ENCODE data around the gene SOX5. TPM values are rescaled to one million over a fixed set of nuclear protein-coding genes. Genes with fewer than 3 reads are reported as not detected.

Gene SOX5
- 1.3 and 2.1 TPM in 2 replicates for total RNA-seq

DNA sequence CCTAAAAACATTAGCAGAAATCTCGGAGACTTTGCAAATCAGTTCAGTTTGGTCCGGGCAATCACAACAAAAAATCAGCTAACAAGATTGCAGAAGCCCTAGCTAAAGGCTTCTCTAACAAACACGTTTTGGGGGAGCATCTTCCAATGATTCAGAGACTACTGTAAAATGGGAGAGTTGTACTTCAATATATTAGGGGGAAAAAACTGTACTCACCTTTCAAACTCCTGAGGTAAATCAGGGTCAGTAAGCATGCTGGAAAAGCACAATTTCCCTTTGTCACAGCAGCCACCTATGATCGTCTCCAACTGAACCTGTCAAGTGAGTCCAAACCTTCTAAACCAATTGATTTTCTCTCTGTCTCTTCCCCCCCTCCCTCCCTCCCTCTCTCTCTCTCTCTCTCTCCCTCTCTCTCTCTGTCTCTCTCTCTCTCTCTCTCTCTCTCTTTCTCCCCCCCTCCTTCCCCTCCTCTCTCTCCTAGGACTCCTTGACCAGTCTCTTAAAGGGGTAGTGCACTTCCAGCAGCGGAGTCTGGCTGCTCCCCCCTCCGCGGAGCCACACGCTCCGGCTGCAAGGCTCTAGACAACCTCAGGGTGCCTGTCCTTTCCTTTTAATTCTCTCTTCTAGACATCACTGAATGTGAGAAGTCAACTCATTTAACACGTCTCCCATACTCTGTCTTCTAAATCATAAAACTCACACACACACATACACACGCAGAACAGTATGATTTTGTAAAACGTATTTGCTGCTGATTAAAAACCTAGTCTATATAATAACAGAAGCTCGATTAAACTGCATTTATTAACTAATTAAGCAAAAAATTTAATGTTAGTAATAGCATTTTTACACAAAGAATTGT, at the start of gene SOX5:
Gene SOX5, minus strand, starts transcription at position 323 of the 862 bp plus-strand sequence. Its CDS starts 69 bp downstream, at position 254.
- intact Hi-C loops (cut with micrococcal nuclease), result no loop called here
- no peaks in the 10 kb centered on the region for H3K4me1 Mint-ChIP-seq
- H3K27me3 Mint-ChIP-seq, result peaks cover 2% of the 10 kb centered on the region
- no peaks in the 10 kb centered on the region for H3K9me3 Mint-ChIP-seq
- no peak for DNase-seq
- no peaks in the 10 kb centered on the region for H3K36me3 Mint-ChIP-seq (ENCODE audit: low read depth)
- no peak within 1 kb of the TSS for H3K27ac Mint-ChIP-seq
- H3K4me3 Mint-ChIP-seq, result no peak within 1 kb of the TSS

DNA sequence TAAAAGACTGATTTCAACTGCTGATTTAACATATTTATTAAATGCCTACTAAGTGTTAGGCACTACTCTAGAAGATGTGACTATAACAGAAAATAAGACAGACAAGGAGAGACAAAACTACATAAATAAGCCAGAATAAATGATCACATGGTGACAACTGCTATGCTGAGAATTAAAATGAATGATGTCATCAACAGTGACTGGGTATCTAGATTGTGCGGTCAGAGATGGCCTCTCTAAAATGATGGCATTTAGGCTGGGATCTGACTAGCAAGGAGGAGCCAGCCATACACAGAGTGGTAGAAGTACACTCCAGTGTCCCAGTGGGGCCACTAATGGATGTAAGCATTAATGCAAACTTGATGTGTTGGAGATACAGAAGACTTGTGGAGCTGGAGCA, 37.6 kb upstream of the SOX5 start:
- Mint-ChIP-seq H3K36me3 (ENCODE audit: low read depth) (no peaks in the 10 kb centered on the region), H3K27me3 (no peaks in the 10 kb centered on the region), H3K4me1 (no peaks in the 10 kb centered on the region), H3K27ac (no peak overlapping the region), H3K4me3 (no peak overlapping the region), H3K9me3 (peaks cover 4% of the 10 kb centered on the region)
- DNase-seq, result no peak
- intact Hi-C loops (cut with micrococcal nuclease), result no loop called here

DNA sequence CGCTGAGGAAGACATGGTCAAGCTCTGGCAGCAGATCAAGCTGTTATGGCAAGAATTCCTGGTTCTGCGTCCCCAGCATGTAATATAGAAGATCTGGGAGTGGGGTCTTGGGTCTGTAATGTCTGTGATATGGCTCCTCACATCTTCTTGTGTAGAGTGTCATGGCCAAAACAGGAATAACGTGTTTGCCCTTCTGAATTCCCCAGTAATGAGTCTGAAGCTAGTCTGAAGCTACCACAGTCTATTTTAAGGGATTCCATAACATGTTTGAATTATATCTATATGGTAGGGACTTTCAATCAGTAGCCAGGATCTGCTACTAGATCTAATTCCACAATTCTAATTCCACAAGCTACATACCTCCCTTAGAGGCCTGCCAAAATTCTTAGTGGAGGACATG, 31.4 kb upstream of the SOX5 start:
- Mint-ChIP-seq H3K9me3 (no peaks in the 10 kb centered on the region), H3K27ac (no peak overlapping the region), H3K36me3 (ENCODE audit: low read depth) (no peaks in the 10 kb centered on the region), H3K4me3 (no peak overlapping the region), H3K27me3 (no peaks in the 10 kb centered on the region), H3K4me1 (no peaks in the 10 kb centered on the region)
- DNase-seq, result no peak
- intact Hi-C loops (cut with micrococcal nuclease), result no loop called here

DNA sequence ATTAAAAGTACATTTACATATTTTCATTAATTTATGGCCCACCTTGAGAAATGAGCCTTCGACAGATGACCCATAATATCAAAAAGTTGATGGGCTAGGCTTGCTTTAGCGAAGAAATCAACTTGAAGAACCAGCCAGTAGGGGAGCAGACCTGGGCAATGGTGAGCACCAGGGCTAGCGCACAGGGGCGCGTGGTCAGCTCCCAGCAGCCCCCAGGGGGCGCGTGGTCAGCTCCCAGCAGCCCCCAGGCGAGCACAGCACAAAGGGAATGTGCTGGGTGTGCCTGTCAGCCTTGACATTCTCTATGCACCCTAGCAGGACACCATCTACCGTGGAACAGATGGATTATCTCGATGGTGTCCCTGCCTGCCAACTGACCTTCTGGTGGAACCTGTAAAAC, 15.3 kb upstream of the SOX5 start:
- intact Hi-C loops (cut with micrococcal nuclease), result no loop called here
- Mint-ChIP-seq H3K27me3 (no peaks in the 10 kb centered on the region), H3K4me1 (no peaks in the 10 kb centered on the region), H3K36me3 (ENCODE audit: low read depth) (no peaks in the 10 kb centered on the region), H3K4me3 (no peak overlapping the region), H3K27ac (no peak overlapping the region), H3K9me3 (no peaks in the 10 kb centered on the region)
- no peak for DNase-seq

DNA sequence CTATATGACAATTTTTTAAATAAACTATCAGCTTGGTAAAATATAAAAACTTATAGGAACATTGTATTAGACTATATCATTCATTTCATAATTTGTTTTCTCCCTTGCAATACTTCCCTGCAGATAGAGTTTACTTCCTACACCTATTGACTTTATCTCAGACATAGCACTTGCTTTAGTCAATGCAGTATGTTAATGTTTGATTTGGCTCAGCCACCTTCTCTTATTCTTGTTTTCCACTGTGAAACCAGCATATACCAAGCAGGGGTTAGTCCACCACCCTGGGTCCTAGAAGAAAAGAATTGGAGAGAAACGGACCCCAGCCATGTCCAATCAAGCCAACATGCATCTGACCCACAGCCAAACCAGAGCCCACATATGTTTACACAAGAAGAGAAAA, 10.4 kb upstream of the SOX5 start:
- H3K27me3 Mint-ChIP-seq, result no peaks in the 10 kb centered on the region

DNA sequence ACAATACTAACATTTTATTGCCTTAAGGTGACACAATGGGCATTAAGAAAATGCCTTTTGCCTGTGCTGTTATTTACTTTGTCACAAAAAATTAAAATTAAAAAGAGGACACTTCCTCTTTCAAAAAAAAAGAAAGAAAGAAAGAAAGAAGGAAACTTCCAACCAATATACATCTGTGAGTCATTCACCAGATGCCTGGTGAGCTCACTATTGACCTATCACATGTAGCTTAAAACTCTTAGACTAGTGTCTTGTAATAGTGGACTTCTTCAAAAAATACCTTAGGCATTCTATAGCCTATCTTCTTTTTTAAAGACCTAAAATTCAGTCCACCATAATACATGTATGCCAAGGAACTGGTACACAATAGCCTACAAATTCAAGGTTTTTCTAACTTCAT, 4.9 kb upstream of the SOX5 start:
- no peaks in the 10 kb centered on the region for H3K27me3 Mint-ChIP-seq
- H3K4me3 Mint-ChIP-seq, result no peak overlapping the region
- no peak overlapping the region for H3K27ac Mint-ChIP-seq
- no peaks in the 10 kb centered on the region for H3K36me3 Mint-ChIP-seq (ENCODE audit: low read depth)
- DNase-seq, result no peak
- intact Hi-C loops (cut with micrococcal nuclease), result no loop called here
- H3K4me1 Mint-ChIP-seq, result no peaks in the 10 kb centered on the region
- H3K9me3 Mint-ChIP-seq, result no peaks in the 10 kb centered on the region

More for the DNA sequence above, 10.4 kb upstream of the SOX5 start:
- Mint-ChIP-seq H3K27ac (no peak overlapping the region), H3K4me3 (no peak overlapping the region), H3K9me3 (no peaks in the 10 kb centered on the region), H3K4me1 (no peaks in the 10 kb centered on the region), H3K36me3 (ENCODE audit: low read depth) (no peaks in the 10 kb centered on the region)
- no peak for DNase-seq
- intact Hi-C loops (cut with micrococcal nuclease), result no loop called here

DNA sequence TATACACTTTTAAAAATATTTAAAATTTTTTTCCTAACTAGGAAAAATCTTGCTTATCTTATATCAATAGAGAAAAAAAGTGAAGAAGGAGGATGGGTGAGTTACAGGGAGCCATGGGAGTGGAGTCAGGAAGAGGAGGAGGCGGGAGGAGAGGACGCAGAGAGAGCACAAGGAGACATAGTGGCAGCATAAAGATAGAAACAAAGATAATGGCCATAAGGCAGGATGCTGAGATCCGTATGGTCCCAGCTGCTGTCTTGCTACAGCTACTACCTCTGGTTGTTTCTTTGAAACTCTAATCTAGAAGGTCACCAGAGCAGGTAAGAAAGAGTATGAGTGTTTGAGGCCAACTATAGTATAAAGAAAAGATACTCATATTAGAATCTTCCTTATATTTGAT, 2.6 kb upstream of the SOX5 start:
- Mint-ChIP-seq H3K9me3 (no peaks in the 10 kb centered on the region), H3K27me3 (no peaks in the 10 kb centered on the region), H3K4me3 (no peak overlapping the region), H3K4me1 (no peaks in the 10 kb centered on the region), H3K27ac (no peak overlapping the region), H3K36me3 (ENCODE audit: low read depth) (no peaks in the 10 kb centered on the region)
- intact Hi-C loops (cut with micrococcal nuclease), result no loop called here
- no peak for DNase-seq

DNA sequence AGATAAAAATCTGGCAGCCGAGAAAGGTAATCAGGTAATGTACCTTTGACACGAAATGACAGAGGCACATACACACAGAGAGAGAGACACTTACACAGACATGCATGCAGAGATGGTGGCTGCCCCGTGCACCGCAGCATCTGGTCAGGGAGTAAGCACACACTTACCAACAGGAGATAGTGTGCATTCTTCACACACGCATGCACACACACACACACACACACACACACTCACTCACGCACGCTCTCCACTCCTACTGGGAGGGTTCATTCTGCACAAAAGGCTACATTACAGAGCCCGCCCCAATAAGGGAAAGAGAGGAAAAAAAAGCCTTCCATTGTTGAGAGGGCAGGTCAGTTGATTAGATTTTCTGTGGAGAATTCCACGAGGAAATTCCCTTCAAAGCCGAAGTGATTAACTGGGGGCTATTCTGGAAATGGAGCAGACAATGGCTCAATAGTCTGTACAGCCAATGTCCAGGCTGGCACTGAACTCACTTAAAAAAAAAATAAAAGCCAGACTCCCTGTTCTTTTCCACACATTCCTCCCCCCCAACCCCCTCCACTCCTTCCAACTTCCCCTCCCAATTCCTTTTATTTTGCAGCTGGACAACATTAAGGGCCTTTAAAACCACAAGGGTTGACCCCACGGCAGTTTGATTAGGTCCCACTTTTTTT, 1.4 kb upstream of the SOX5 start:
- intact Hi-C loops (cut with micrococcal nuclease), result no loop called here

DNA sequence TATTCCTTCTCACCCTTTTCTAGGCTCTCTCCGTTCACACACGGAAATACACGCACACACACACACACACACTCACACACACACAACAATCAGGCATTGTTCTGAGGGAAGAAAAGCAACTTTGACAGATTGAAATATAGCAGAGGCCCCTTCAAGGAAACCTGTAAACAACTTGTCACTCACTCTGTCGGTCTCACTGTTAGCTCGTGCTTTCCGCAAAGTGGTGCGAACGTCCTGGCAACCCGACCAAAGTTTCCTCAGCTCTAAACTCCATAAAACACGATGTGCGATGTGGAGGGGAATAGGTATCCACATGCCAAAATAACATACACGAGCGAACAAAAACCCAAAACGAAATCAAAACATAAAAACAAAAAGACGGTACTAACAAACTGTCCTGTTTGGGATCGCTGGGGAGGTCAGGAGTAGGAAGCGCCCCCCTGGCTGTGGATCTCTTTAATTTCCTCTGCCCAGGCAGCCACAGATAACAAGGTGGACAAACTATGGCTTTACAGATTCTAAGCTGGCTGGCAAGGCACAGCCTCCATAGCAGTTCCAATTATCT, 822 bp upstream of the SOX5 start:
- H3K36me3 Mint-ChIP-seq (ENCODE audit: low read depth), result no peaks in the 10 kb centered on the region
- no peak overlapping the region for H3K27ac Mint-ChIP-seq
- H3K27me3 Mint-ChIP-seq, result peaks cover 2% of the 10 kb centered on the region
- H3K4me3 Mint-ChIP-seq, result no peak overlapping the region
- intact Hi-C loops (cut with micrococcal nuclease), result no loop called here
- no peaks in the 10 kb centered on the region for H3K9me3 Mint-ChIP-seq
- no peak for DNase-seq
- H3K4me1 Mint-ChIP-seq, result no peaks in the 10 kb centered on the region

More for the DNA sequence above, 1.4 kb upstream of the SOX5 start:
- H3K36me3 Mint-ChIP-seq (ENCODE audit: low read depth), result no peaks in the 10 kb centered on the region
- no peaks in the 10 kb centered on the region for H3K4me1 Mint-ChIP-seq
- H3K27me3 Mint-ChIP-seq, result peaks cover 2% of the 10 kb centered on the region
- H3K27ac Mint-ChIP-seq, result no peak overlapping the region
- no peaks in the 10 kb centered on the region for H3K9me3 Mint-ChIP-seq
- no peak overlapping the region for H3K4me3 Mint-ChIP-seq
- no peak for DNase-seq

DNA sequence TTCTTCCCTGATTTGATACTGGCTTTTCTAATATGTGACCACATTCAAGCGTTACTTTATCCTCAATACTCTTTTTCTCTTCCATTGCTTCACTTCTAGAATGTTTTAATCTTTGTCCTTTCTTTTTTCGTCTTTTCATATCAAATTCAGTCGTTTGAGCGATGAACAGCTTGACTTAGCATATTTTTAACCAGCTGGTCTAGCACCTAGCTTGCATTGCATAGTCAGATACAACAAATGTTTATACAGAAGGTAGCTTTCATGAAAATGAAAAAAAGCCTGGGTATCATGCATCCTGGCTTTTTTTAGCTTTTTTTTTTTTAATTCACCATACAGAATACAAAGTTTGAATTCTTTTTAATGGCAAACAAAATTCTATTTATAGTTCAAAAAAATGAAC, 1.2 kb downstream of the SOX5 start:
- intact Hi-C loops (cut with micrococcal nuclease), result no loop called here
- H3K36me3 Mint-ChIP-seq (ENCODE audit: low read depth), result no peaks in the 10 kb centered on the region
- no peaks in the 10 kb centered on the region for H3K4me1 Mint-ChIP-seq
- H3K27ac Mint-ChIP-seq, result no peak overlapping the region
- peaks cover 2% of the 10 kb centered on the region for H3K27me3 Mint-ChIP-seq
- H3K9me3 Mint-ChIP-seq, result no peaks in the 10 kb centered on the region
- no peak for DNase-seq
- no peak overlapping the region for H3K4me3 Mint-ChIP-seq

DNA sequence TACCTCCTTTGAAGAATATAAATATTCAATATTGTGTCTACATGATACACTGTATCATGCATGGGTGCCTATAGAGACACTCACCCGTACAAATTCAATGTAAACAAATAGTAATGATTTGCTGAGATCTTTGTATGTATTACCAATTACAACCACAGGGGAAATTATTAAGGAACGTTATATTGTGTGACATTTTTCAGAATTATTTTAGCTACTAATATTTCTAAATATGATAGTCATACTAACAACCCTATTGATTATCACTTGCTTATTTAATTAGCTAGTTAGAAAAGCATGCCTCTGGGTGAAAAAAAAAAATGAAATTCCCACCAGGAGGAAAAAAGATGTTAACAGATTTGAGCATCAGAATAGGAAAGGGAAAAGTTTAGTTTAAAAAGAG, 2.1 kb downstream of the SOX5 start:
- no peak overlapping the region for H3K4me3 Mint-ChIP-seq
- peaks cover 2% of the 10 kb centered on the region for H3K27me3 Mint-ChIP-seq
- intact Hi-C loops (cut with micrococcal nuclease), result no loop called here
- no peak for DNase-seq
- no peak overlapping the region for H3K27ac Mint-ChIP-seq
- no peaks in the 10 kb centered on the region for H3K4me1 Mint-ChIP-seq
- no peaks in the 10 kb centered on the region for H3K9me3 Mint-ChIP-seq
- H3K36me3 Mint-ChIP-seq (ENCODE audit: low read depth), result no peaks in the 10 kb centered on the region

DNA sequence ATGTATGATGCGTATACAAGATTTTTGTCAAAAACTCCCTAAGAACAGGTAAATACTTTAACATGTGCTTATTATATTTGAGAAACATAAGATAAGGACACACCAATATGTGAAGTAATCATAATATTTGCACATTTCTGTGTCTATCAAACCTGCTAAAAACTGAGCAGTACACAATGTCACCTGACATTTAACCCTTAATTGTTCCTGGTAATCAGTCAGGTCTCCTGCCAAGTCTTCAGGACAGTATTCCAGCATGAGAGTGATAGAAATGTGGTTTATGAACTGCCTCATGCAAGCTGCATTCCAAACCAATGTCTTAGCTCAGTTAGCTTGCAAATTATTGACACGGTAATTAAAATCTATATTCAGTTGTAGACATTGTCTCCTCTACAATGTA, 4.2 kb downstream of the SOX5 start:
- H3K27me3 Mint-ChIP-seq, result peaks cover 2% of the 10 kb centered on the region
- H3K4me1 Mint-ChIP-seq, result no peaks in the 10 kb centered on the region
- no peaks in the 10 kb centered on the region for H3K9me3 Mint-ChIP-seq
- no peak overlapping the region for H3K4me3 Mint-ChIP-seq
- no peaks in the 10 kb centered on the region for H3K36me3 Mint-ChIP-seq (ENCODE audit: low read depth)
- no peak overlapping the region for H3K27ac Mint-ChIP-seq
- DNase-seq, result no peak
- intact Hi-C loops (cut with micrococcal nuclease), result no loop called here

DNA sequence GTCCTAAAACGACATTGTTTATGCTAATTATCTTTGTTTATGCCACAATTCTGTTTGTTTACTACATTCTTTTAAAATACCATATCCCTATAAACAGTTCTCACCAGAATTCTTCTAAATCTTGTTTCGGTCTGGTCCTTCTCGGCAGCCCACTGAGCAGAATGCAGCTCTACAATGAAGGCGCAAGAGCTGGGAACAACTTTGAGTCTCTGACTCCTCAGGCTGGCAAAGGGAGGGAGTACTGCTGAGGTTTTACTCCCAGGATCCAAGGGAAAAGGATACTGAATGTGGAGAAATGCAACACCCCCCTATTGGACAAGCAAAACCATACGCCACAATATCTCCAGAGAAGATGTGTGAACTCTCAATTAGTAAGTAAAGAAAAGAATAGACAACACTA, 5.4 kb downstream of the SOX5 start:
- Mint-ChIP-seq H3K4me3 (no peak overlapping the region), H3K27ac (no peak overlapping the region), H3K9me3 (no peaks in the 10 kb centered on the region), H3K27me3 (peaks cover 2% of the 10 kb centered on the region), H3K4me1 (no peaks in the 10 kb centered on the region), H3K36me3 (ENCODE audit: low read depth) (no peaks in the 10 kb centered on the region)
- intact Hi-C loops (cut with micrococcal nuclease), result no loop called here
- no peak for DNase-seq

DNA sequence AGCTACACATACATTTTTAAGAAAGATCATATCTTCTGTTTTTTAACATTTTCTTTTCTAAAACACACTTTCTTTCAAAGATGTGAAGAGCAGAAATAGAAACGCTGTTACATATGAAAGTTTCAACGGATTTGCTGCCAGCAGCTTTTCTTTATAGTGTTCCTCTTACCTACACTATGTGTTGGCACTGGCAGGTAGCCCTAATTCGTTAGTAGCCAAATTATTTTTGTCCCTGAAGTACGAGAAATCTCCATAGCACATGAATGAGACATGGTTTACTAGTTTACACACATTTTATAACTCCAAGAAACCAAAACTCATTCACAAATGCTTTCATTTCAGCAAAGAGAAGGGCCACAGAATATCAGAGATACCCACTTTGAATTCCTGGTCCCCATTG, 6.6 kb downstream of the SOX5 start:
- H3K36me3 Mint-ChIP-seq (ENCODE audit: low read depth), result no peaks in the 10 kb centered on the region
- no peak overlapping the region for H3K4me3 Mint-ChIP-seq
- no peak overlapping the region for H3K27ac Mint-ChIP-seq
- peaks cover 2% of the 10 kb centered on the region for H3K27me3 Mint-ChIP-seq
- H3K4me1 Mint-ChIP-seq, result no peaks in the 10 kb centered on the region
- H3K9me3 Mint-ChIP-seq, result no peaks in the 10 kb centered on the region
- intact Hi-C loops (cut with micrococcal nuclease), result no loop called here
- DNase-seq, result no peak

Measured in activated CD4-positive, alpha-beta T cell treated with anti-CD3 and anti-CD28 coated beads, Interleukin-2, amount 10 ng/mL, durations not matched to agents 24 days and 14 days (primary cell).